Measurements from ENCODE around the gene MAGI1.

DNA sequence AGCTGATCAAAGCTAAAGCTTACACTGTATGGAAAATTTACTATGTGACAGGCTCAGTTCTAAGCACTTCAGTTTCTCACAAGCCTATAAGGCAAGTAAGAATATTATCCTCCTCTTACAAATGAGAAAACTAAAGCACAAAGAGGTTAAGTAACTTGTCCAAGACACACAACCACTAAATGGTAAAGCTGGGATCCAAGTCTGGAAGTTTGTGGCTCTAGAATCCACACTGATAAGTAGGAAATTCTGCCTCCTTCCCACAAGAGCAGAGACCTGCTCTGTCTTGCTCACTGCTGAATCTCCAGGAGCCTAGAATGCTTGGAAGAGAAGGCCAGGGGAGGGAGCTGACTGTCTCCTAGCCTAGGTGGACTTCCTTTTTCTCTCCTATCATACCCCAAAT, 60.6 kb downstream of the MAGI1 start:
- TF ChIP-seq POLR2A (IDR thresholded peaks at IDR 0.05) = no peak
- TF ChIP-seq POLR2AphosphoS5 (IDR thresholded peaks at IDR 0.05) = no peak
